HepG2 (cell line): ENCODE data around the gene CHMP4B. TPM values are rescaled to one million over a fixed set of nuclear protein-coding genes. Genes with fewer than 3 reads are reported as not detected.

Experiments
- ARID2 ChIP-seq: sonication (generic); formaldehyde crosslinking; IDR thresholded peaks from 2 replicates; pipeline ENCODE4 v1.8.1; 2022; ENCODE audit warnings: mild to moderate bottlenecking, missing genetic modification reagents, borderline replicate concordance
- ARNT2 ChIP-seq: sonication (generic); formaldehyde crosslinking; IDR thresholded peaks from 2 replicates; pipeline ENCODE4 v1.8.0; 2022; ENCODE audit warnings: mild to moderate bottlenecking, low read depth, missing genetic modification reagents, moderate library complexity
- ATRX ChIP-seq: sonication (generic); formaldehyde crosslinking; IDR thresholded peaks from 2 replicates; pipeline ENCODE4 v1.4.0; 2020; ENCODE audit warnings: missing genetic modification reagents, borderline replicate concordance
- CEBPB ChIP-seq: IDR thresholded peaks from 2 replicates; pipeline ENCODE4 v1.6.1; 2011; ENCODE audit warnings: low read depth, low read length, improper control_type of control experiment, borderline replicate concordance
- GABPB1 ChIP-seq: IDR thresholded peaks from 2 replicates; pipeline ENCODE4 v1.6.1; 2016; ENCODE audit warnings: mild to moderate bottlenecking, missing genetic modification reagents, moderate library complexity, missing compliant biosample characterization
- NRL ChIP-seq: sonication (generic); formaldehyde crosslinking; IDR thresholded peaks from 2 replicates; pipeline ENCODE4 v1.5.0; 2020; ENCODE audit warnings: missing genetic modification reagents, mild to moderate bottlenecking, moderate library complexity, borderline replicate concordance
- TBL1XR1 ChIP-seq: fragments of 150-350 bp; IDR thresholded peaks from 2 replicates; pipeline ENCODE4 v1.6.1; 2014; ENCODE audit warnings: borderline replicate concordance, low read length; ENCODE audit not compliant: partially characterized antibody
- ZKSCAN1 ChIP-seq: fragments of 150-350 bp; IDR thresholded peaks from 2 replicates; pipeline ENCODE4 v1.6.1; 2014; ENCODE audit warnings: low read length
- ZNF441 ChIP-seq: sonication (generic); formaldehyde crosslinking; IDR thresholded peaks from 2 replicates; pipeline ENCODE4 v1.7.0; 2021; ENCODE audit warnings: missing genetic modification reagents, borderline replicate concordance
- ZNF563 ChIP-seq: sonication (generic); formaldehyde crosslinking; IDR thresholded peaks from 2 replicates; pipeline ENCODE4 v1.8.0; 2022; ENCODE audit warnings: mild to moderate bottlenecking, moderate library complexity, missing genetic modification reagents
- ZNF616 ChIP-seq: sonication (generic); formaldehyde crosslinking; IDR thresholded peaks from 2 replicates; pipeline ENCODE4 v1.5.0; 2020; ENCODE audit warnings: low read depth, mild to moderate bottlenecking, missing genetic modification reagents
- polyA plus RNA-seq, 8 experiments: library from polyadenylated mRNA; depleted of rRNA in 3 of 8; stranded (reverse) in 7 of 8; unstranded in 1 of 8; fragments of >200 nt; fragmentation: Illumina TruSeq in 4 of 8; extraction: Trizol in 4 of 8; gene quantifications; 2 replicates each; pipeline versions ENCODE4 v1.2.1 to v1.2.3, GENCODE V29; 2011 to 2016; ENCODE audit warnings: low read depth in 4 of 8, missing spikeins in 1 of 8, mixed read lengths in 1 of 8; ENCODE audit not compliant: insufficient read depth in 1 of 8
- total RNA-seq, 5 experiments: library from RNA; depleted of rRNA; stranded (reverse); fragments of >200 nt; fragmentation: Illumina TruSeq; extraction: Trizol; gene quantifications; 2 replicates each; pipeline ENCODE4 v1.2.3, GENCODE V29; 2016; ENCODE audit warnings: low read depth in 1 of 5
- TF ChIP-seq, protein P1 (sequence below): sonication (generic); formaldehyde crosslinking; IDR thresholded peaks from 2 replicates; pipeline ENCODE4 v1.8.0; 2022; ENCODE audit warnings: mild to moderate bottlenecking, missing genetic modification reagents; ENCODE audit not compliant: insufficient replicate concordance
- TF ChIP-seq, protein P2 (sequence below): sonication (generic); formaldehyde crosslinking; conservative IDR thresholded peaks from 2 replicates; pipeline ENCODE4 v1.8.1; 2023; ENCODE audit warnings: missing genetic modification reagents
- TF ChIP-seq, protein P3 (sequence below): sonication (generic); formaldehyde crosslinking; IDR thresholded peaks from 2 replicates; pipeline ENCODE4 v1.4.0; 2020; ENCODE audit warnings: missing genetic modification reagents

Gene CHMP4B
- total and polyA plus RNA-seq, 2 of the 13 experiments (the other 11 are each of a cell fraction or from before 2014, with no cell fraction given): 40.1 to 45.6 TPM

DNA sequence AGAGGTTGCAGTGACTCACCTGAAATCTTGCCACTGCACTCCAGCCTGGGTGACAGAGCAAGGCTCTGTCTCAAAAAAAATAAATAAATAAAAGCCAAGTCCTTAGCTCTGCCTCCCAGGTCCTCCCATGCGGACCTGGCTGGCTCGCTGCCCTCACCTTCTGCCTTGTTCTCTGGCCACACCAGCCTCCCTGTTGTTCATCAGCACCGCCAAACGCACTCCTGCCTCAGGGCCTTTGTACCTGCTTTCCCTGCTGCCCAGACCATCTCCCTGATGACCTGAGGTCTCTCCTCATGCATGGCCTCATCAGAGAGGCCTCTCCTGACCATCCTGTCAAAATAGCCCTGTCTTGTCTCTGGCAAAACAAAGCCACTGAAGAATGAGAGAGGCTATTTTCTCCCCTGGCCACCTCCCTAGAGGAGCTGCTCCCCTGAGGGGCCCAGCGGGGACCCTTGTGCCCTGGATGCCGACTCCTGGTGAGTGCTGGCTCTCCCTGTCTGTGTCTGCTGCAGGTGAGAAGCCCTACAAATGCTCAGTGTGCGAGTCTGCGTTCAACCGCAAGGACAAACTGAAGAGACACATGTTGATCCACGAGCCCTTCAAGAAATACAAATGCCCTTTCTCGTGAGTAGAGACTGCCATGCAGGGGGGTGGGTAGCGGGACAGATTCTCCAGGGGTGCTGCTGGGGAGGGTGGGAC is 22.6 kb upstream of the CHMP4B start (continued):
- TF ChIP-seq ARNT2 (no peak), ZKSCAN1 (no peak), TBL1XR1 (no peak), ZNF441 (CRISPR knock-in tag) (no peak), NRL (CRISPR knock-in tag) (peak; percentile 54; the same call in 1 of the 2 replicates), ZNF563 (CRISPR knock-in tag) (no peak), CEBPB (no peak), GABPB1 (CRISPR knock-in tag) (no peak), ATRX (no peak), ARID2 (CRISPR knock-in tag) (no peak), ZNF616 (CRISPR knock-in tag) (no peak)
- TF ChIP-seq, protein P1, sequence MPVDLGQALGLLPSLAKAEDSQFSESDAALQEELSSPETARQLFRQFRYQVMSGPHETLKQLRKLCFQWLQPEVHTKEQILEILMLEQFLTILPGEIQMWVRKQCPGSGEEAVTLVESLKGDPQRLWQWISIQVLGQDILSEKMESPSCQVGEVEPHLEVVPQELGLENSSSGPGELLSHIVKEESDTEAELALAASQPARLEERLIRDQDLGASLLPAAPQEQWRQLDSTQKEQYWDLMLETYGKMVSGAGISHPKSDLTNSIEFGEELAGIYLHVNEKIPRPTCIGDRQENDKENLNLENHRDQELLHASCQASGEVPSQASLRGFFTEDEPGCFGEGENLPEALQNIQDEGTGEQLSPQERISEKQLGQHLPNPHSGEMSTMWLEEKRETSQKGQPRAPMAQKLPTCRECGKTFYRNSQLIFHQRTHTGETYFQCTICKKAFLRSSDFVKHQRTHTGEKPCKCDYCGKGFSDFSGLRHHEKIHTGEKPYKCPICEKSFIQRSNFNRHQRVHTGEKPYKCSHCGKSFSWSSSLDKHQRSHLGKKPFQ (CRISPR knock-in tag): no peak
- TF ChIP-seq, protein P2, sequence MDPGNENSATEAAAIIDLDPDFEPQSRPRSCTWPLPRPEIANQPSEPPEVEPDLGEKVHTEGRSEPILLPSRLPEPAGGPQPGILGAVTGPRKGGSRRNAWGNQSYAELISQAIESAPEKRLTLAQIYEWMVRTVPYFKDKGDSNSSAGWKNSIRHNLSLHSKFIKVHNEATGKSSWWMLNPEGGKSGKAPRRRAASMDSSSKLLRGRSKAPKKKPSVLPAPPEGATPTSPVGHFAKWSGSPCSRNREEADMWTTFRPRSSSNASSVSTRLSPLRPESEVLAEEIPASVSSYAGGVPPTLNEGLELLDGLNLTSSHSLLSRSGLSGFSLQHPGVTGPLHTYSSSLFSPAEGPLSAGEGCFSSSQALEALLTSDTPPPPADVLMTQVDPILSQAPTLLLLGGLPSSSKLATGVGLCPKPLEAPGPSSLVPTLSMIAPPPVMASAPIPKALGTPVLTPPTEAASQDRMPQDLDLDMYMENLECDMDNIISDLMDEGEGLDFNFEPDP (CRISPR knock-in tag): 0 out of 2 replicates have a peak, but pooled peaks have one; percentile 71
- TF ChIP-seq, protein P3, sequence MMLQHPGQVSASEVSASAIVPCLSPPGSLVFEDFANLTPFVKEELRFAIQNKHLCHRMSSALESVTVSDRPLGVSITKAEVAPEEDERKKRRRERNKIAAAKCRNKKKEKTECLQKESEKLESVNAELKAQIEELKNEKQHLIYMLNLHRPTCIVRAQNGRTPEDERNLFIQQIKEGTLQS (CRISPR knock-in tag): no peak
